CD4-positive, alpha-beta T cell treated with Interleukin-4 for 1 hour (primary cell): Measurements from ENCODE around the gene DRAXIN.

Source experiments
- DNase-seq, 2 donors: peaks; one replicate each; pipeline ENCODE4 v3.0.0-alpha.2; 2020 to 2022

Gene DRAXIN

DNA sequence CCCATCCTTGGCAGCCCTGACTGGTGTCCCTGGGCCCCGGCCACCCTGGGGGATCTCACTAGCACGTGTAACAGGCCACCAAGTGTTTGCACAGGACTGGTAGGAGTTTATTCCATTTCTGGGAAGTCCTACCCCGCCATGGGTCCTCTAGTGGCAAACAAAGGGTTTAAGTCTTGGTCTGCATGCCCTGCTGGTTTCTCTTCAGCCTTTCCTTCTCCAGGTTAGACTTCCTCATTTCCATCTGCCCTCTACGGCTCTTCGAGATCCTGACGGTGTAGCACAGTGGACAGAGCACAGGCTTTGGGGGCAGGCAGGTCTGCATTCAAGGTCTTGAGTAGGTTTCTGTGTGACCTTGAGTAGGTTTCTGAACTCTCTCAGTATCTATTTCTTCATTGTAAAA is 47.3 kb downstream of the DRAXIN start:
- no peak for DNase-seq

DNA sequence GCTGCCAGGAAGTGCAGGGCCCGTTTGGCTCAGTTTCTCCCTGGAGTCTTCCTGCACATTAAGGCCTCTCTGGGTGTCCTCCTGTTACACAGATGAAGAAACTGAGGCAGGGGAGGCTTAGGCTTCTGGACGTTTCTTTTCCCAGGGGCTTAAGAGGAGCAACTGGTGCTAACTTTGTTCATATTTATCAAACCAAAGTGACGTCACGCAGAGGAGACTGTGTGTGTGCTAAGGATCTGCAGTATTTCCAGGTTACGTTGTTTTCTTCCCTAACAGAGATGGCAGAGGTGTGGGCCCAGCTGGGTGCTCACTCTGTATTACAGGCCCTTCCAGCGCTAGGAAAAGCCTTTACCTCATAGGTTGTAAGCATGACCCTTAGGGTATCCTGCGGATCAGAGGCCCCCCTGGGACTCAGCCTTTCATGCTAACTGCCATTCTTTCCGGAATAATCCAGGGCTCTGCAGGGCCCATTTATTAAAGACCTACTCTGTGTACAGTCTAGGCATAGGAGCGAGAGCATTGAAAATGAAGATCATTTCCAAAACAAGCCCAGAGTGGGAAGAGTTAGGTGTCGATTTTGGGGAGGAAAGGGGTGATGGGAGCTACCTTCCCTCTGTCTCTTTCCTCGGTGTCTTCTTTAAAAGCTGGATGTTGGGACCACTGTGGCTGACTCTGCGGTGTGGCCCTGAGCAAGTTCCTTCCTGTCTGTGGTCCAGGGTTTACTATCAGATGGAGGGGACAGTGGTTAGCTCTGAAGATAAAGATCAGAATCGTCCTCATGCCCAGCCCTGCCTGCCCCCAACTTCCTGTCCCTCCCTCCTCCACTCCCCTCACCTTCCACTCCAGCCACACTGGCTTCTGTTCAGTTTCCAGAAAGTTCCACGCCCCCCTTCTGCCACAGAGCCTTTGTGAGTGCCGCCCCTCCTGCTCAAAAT is 49.0 kb downstream of the DRAXIN start:
- DNase-seq = peak; percentile 45 to 59

- no peak for DNase-seq
These were observed 50.0 kb downstream of the DRAXIN start for GRCh38 chr1:11741482-11741881.

- no peak for DNase-seq
These were observed 50.5 kb downstream of the DRAXIN start for GRCh38 chr1:11741919-11742558.

GRCh38 chr1:11744287-11744686 is 52.8 kb downstream of the DRAXIN start:
- no peak for DNase-seq

DNA sequence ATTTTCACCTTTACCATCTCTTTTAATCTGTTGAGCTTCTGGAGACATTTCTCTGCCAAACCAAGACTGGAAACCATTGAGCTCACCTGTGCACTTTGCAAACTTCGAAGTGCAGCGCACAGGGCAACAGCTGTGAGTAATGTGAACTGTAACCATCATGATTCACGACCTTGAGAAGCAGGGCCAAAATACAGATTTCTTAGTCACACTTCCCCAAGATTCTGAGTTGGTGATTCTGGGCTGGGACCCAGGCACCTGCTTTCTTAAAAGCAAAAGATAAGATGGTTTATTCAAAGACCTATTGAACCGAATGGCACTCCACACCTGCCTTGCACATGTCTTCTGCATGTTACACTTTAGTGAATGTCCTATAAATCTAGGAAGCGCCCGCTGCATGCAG is 54.6 kb downstream of the DRAXIN start:
- DNase-seq = no peak

DNA sequence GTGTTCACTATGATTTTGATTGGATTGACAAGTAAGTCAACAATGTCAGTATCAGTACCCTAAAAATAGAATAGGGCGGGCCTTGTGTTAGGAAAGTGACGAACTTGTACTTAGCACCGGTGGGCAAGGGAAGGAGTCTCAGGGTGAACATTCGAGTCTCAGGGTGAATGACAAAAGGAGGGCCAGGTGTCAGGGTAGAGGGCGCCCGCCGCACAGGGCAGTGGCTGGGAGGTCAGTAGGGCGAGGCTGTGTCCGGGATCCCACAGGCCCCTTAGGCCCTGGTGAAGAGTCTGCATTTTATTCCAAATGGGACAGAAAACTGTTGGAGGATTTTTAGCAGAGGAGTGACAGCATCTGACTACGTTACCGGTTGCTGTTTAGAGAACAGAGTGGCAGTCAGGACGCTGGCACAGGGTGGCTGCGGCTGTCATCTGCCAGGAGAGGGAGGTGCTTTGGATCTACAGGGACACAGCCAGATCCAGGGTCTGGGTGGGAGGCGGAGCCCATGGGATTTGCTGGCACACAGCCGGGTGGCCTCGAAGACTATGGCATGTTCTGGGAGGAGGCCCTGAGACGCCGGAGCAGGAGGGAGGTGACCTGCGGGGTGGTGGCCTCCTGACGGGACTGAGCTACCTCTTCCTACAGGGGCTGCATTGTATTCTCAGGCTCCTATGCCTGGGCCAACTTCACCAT is 55.4 kb downstream of the DRAXIN start:
- DNase-seq = no peak

DNA sequence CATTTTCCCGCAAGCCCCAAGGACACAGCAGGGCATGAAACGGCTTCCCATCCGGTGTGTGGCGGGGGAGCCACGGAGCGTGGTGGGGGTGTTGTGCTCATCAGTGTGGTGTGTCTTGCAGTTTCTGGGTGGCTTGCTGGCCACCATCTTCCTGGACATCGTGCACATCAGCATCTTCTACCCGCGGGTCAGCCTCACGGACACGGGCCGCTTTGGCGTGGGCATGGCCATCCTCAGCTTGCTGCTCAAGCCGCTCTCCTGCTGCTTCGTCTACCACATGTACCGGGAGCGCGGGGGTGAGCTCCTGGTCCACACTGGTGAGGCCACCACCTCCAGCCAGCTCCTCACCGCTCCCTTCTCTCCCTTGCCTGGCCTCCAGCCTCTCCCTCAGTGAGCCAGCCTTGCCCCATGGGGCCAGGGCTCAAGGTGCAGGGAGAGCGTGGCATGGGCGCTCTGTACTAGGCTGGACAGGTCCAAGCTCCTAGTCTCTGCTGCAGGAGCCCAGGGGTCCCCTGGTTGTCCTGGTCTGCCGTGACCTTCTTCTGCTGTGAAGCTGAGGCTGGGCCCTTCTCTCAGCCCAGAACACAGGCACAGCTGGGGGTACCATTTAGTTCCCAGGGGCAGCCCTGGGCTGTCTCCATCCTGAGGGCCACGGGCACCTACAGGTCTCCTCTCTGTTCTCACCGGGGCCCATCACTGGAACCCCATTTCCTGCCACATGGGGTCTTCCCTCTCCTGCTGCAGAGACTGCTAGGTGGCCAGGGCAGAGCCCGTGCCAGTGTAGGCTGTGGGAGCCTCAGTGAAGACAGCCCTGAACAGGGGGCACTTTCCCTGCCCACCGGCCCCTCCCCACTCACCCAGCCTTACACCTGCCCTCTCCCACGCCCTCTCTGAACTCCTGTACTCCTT is 57.0 kb downstream of the DRAXIN start:
- DNase-seq = no peak

DNA sequence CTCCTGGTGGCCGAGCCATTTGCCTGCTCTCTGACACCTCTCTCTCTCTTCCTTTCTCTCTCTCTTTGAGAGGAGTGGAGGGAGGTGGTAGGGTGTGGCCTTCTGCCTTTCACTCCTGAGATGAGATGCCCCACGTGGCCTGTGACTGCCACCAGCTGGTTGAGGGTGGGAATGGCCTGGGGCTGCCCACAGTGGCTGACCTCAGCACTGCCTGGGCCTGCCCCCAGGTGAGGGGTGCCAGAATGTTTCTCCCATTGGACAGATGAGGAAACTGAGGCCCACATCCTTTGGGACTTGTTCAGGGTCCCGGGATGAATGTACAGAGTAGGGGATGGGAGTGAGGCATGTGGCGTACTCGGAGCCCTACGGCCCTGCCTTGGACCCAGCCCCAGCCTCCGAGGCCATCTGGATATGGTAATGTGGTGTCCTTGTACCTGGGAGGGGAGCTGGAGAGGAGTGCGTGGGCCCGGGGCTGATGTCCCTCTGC is 57.7 kb downstream of the DRAXIN start:
- peak; percentile 29 to 70 for DNase-seq

DNA sequence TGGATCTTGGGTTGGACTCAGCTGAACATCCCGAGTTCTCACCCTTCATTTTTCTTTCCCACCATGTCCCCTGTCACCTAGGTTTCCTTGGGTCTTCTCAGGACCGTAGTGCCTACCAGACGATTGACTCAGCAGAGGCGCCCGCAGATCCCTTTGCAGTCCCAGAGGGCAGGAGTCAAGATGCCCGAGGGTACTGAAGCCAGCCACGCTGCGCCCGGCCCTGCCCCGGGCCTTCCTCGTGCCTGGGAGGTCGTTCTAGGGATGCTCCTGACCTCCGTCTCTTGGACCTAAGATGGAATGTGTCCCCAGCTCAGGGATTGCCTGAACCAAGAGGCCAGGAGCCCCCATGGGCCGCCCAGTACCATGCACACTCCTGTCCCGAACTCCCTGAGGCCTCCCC is 58.5 kb downstream of the DRAXIN start:
- DNase-seq = no peak

GRCh38 chr1:11751087-11751486 is 59.6 kb downstream of the DRAXIN start:
- no peak for DNase-seq

GRCh38 chr1:11752359-11753088 is 61.0 kb downstream of the DRAXIN start:
- DNase-seq = no peak

DNA sequence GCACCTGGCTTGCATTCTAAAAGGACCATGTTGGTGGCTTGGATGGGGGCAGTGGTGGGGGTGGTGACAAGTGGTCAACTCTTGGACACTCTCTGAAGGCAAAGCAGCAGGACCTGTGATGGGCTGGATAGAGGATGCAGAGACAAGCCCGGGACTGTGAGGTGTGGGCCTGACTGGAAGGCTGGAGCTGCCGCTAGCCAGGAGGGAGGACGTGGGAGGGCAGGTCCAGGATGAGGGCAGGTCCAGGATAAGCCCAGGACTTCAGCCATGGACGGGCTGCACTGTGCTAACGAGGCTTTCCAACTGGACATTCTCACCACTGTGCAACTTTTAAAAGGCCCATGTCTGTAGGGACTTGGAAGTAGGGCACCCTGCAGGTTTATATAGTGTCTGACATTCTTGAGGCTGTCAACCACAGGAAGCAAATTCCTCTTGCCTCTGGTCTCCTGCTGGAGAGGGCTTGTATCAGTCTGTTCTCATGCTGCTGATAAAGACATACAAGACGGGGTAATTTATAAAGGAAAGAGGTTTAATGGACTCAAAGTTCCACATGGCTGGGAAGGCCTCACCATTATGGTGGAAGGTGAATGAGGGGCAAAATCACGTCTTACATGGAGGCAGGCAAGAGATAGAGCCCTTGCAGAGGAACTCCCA is 62.2 kb downstream of the DRAXIN start:
- DNase-seq = no peak

- DNase-seq = no peak
These were observed 65.5 kb downstream of the DRAXIN start for GRCh38 chr1:11757047-11757446.

GRCh38 chr1:11759791-11760190 is 68.3 kb downstream of the DRAXIN start:
- no peak for DNase-seq

DNA sequence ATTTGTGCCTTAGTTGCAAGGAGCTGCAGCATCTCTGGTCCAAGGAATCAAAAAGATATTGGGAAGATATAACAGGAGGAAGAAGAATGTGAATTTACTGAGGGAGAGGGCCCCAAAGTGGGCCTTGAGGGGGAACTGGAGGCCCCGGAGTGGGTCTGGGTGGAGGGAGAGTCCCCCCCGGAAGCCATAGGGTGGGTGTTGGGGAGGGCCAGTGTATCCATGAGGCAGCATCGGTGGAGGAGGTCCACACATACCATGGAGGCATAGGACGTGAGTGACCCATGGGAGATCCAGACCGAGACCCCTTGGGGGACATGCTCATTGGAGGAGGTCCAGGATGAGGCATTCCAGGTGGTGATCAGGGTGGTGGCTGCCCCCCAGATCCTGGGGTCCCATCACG is 69.8 kb downstream of the DRAXIN start:
- no peak for DNase-seq

GRCh38 chr1:11761988-11762406 is 70.5 kb downstream of the DRAXIN start, which contains the start of gene C1orf167:
Gene C1orf167 (plus strand): TSS chr1:11762193. CDS start chr1:11764401, 2,208 bp downstream.
- peak; percentile 15 to 17 for DNase-seq

GRCh38 chr1:11764115-11764514 is 72.6 kb downstream of the DRAXIN start:
- no peak for DNase-seq

GRCh38 chr1:11764519-11764918 is 73.0 kb downstream of the DRAXIN start:
- DNase-seq = no peak

DNA sequence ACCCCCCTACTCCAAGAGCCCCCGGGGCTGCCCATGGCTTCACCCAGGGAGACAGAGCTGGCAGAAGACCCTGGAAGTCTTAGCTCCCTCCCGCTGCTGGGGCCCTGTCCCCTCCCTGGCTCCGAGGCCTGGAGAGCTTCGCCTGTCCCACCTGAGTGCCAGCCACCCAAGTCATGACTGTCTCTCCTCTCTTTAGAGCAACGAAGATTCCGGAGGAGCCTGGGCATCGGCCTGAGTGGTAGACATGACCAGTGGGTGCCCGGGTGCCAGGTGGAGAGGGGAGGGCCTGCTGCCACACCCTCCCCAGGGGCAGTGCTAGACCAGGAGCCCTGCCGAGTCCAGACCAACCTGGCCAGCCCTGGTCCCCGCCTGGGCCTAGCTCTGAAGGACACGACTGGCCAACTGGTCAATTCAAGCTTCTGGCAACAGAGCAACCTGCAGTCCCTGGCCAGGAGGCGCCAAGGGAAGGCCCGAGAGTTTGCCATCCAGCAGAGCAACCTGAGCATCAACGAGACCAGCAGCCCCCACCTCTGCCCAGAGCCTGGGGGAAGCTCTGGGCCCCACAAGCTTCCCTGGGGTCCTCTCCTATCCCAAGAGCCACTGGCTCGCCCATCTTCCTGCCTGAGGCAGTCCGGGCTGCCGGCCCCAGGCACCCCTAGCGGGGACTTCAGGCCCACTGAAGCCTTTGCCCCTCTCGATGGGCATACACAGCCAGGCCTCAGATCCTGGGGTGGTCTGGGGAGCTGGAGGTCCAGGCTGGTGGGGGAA is 74.3 kb downstream of the DRAXIN start:
- DNase-seq = no peak
